GM18498 (cell line): Measurements from ENCODE around the gene GLIPR1L2.
"Not testable (repeated sequence)": the region's sequence is repeated elsewhere in the genome, so short reads cannot be mapped to it uniquely, and the experiment has no call there.

ENCODE experiments used
- ATAC-seq: cut with Tn5 transposase; IDR thresholded peaks from one replicate; pipeline ENCODE4 v1.9.1; 2021; ENCODE audit warnings: mild to moderate bottlenecking, moderate library complexity; ENCODE audit not compliant: unreplicated experiment

The GLIPR1L2 gene

DNA sequence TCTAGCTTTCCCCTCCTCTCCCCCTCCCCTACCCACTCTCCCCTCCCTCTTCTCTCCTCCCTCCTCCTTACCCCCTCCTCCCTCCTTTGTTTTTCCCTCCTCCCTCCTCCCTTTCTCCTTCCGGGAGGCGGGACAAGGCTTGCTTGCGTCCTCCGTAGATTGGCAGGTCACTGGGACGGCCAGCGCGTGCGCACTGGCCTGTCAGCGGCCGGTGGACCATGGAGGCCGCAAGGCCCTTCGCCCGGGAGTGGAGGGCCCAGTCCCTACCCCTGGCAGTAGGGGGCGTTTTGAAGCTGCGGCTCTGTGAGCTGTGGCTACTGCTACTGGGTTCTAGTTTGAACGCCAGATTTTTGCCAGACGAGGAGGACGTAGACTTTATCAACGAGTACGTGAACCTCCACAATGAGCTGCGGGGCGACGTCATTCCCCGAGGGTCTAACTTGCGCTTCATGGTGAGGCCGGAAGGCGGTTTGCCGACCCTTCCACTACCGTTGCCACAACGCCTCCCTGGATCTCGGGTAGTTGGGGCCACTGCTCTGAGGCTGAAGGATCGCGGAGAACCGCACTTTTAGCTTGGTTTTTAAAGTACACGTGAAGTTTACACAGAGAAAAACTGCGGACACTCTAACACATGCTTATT lies at the start of gene GLIPR1L2:
Gene GLIPR1L2, plus strand, starts transcription at position 191 of the 640 bp plus-strand sequence. Its CDS starts 28 bp downstream, at position 219.
- peak; percentile 97 for ATAC-seq

- no peak for ATAC-seq
Measured at GRCh38 chr12:75341873-75342272, 49.0 kb upstream of the GLIPR1L2 start.

- no peak for ATAC-seq
Measured at GRCh38 chr12:75345531-75345930, 45.4 kb upstream of the GLIPR1L2 start.

GRCh38 chr12:75346215-75346614 lies 44.7 kb upstream of the GLIPR1L2 start:
- ATAC-seq = not testable (repeated sequence)

DNA sequence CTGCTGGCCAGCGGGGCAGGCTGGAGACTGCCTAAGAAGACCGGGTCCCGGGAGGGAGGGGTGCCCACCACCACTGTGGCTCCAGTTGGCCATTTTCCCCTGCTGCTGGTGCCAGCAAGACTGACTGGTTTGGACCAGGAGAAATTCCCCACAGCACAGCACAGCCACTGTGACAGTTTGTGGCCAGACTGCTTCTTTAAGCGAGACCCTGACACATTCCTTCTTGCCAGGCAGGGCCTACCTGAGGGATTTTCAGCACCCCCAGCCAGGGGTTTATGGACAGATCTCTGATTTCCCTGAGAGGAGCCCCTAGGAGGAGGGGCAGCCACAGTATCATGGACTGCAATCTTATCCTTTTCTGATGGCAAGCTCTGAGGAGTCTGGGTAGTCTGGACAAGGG lies 40.9 kb upstream of the GLIPR1L2 start:
- ATAC-seq = no peak

- ATAC-seq = no peak
Measured at GRCh38 chr12:75350413-75350812, 40.5 kb upstream of the GLIPR1L2 start.

DNA sequence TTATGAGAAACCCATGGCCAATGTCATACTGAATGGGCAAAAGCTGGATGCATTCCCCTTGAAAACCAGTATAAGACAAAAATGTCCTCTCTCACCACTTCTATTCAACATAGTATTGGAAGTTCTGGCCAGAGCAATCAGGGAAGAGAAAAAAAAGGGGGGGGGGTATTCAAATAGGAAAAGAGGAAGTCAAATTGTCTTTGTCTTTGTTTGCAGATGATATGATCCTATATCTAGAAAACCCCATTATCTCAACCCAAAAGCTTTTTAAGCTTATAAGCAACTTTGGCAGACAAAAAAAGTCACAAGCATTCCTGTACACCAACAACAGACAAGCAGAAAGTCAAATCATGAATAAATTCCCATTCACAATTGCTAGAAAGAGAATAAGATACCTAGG lies 36.9 kb upstream of the GLIPR1L2 start:
- no peak for ATAC-seq

GRCh38 chr12:75360920-75361319 lies 30.0 kb upstream of the GLIPR1L2 start:
- no peak for ATAC-seq

GRCh38 chr12:75361408-75361807 lies 29.5 kb upstream of the GLIPR1L2 start:
- ATAC-seq = no peak

- no peak for ATAC-seq
Measured at GRCh38 chr12:75364919-75365318, 26.0 kb upstream of the GLIPR1L2 start.

- peak; percentile 86 for ATAC-seq
Measured at GRCh38 chr12:75366629-75367028, 24.3 kb upstream of the GLIPR1L2 start.

DNA sequence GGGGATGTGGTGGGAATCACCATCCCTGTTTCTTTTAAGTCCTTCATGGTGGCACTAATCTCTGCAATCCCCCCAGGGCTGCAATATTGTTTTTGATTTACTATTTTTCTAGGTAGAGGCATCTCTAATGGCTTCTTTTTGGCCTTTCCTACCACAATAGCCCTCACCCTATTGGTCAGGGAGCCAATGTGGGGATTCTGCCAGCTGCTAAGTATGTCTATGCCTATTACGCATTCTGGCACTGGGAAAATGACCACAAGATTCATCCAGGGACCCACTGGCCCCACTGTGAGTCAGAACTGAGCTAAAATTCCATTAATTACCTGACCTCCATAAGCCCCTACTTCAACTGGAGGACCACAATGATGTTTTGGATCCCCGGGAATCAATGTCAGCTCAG lies 15.9 kb upstream of the GLIPR1L2 start:
- ATAC-seq = no peak

DNA sequence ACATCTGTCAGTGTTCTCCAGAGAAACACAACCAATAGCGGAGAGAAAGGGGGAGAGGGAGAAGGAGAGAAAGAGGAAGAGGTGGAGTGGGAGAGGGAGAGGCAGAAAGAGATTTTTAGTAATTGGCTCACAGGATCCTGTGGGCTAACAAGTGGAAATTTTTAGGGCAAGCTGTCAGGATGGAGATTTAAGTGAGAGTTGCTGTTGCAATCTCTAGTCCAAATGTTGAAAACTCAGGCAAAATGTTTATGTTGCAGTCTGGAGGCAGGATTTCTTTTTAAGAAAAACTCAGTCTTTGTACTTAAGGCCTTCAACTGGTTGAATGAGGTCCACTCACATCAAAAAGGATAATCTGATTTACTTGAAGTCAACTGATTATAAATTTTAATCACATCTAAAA lies 12.5 kb upstream of the GLIPR1L2 start:
- no peak for ATAC-seq

DNA sequence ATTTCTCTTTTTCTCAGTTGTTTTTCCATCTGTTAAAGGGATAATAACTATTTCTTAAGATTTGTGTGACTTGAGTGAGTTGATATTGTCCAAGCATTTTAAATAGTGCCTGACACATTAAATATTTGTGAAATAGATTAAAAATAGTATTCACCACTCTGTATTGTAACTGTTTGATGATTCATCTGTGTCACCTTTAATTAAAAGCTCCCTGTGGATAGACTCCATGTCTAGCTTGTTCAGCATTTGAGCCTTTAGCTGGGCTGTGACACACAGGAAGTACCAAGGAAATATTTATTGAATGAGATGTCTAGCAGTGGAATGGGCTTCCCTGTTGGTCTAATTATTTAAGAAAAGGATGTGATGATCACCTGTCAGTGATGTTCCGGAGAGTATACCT lies 1.8 kb upstream of the GLIPR1L2 start:
- no peak for ATAC-seq

- no peak for ATAC-seq
Measured at GRCh38 chr12:75389706-75390105, 1.2 kb upstream of the GLIPR1L2 start.

DNA sequence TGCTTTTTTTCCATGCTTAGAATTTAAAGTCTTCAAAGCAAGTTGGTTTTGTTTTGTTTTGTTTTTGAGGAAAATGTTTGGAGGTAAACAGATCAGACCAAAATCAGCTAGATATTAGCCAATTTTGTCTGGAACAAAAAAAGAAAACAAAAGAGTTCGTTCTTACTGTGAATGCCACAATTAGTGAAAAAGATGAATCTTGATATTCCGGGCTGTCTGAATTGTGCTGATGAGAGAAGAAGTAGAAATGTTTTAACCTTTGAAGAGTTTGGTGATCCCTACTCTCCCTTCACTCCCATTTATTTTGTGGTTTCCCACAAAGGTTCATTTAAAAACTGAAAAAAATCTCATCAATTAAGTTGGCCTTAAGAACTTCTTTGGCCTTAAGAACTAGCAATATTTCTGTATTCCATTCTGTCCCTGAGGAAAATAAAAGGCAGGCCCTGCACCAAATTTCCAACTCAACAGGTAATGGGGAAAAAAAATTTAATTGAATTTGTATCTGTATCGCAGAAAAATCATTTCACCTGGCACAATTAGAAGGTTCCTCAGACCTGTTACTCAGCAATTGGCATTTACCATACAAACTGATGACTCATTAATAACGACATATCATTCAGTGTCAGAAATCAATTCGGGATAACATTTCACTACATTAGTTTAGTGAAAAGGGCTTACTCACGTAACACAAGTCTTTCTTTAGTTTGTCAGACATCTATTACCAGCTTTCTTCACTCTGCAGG lies 562 bp upstream of the GLIPR1L2 start:
- no peak for ATAC-seq

- no peak for ATAC-seq
Measured at GRCh38 chr12:75404231-75404630, 13.3 kb downstream of the GLIPR1L2 start.

DNA sequence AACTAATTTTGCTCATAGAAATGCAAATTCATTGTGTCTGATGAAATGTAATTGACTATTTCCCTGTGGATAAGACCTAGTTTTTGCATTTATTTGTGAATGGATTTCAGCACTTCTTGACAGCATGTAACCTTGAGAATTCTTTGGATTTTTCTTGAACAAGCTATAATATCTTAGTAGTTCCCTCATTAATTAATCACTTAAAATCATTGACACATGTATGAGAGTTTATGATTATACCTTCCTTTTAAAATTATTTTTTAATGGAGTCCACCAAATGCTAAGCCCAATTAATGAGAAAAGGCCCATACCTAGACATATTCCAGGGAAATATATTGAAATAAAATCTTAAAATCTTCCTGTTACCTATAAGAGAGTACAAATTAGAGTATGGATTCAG lies 16.8 kb downstream of the GLIPR1L2 start:
- ATAC-seq = no peak

GRCh38 chr12:75409830-75410229 lies 18.9 kb downstream of the GLIPR1L2 start:
- ATAC-seq = no peak

- ATAC-seq = no peak
Measured at GRCh38 chr12:75414671-75415070, 23.8 kb downstream of the GLIPR1L2 start.

- no peak for ATAC-seq
Measured at GRCh38 chr12:75419841-75420240, 29.0 kb downstream of the GLIPR1L2 start.

- ATAC-seq = no peak
Measured at GRCh38 chr12:75427491-75427890, 36.6 kb downstream of the GLIPR1L2 start.

GRCh38 chr12:75428767-75429166 lies 37.9 kb downstream of the GLIPR1L2 start:
- no peak for ATAC-seq
